Fibroblast of mammary gland (primary cell): ENCODE results near the gene TRPM2.

Experiments
- DNase-seq: peaks from one replicate; pipeline ENCODE4 v3.0.0-alpha.2; 2010; ENCODE audit warnings: low read depth
- H3K4me3 ChIP-seq: 2 replicates; pipeline ENCODE4 v1.5.1; 2011; ENCODE audit warnings: low read depth, mild to moderate bottlenecking, low read length, moderate library complexity; ENCODE audit not compliant: control insufficient read depth
- CTCF ChIP-seq: conservative IDR thresholded peaks from 2 replicates; pipeline ENCODE4 v1.5.1; 2011; ENCODE audit warnings: low read depth, low read length, inconsistent platforms; ENCODE audit not compliant: control insufficient read depth, insufficient read depth

TRPM2 gene

GRCh38 chr21:44423941-44424607 is 70.7 kb downstream of the TRPM2 start:
- no peak overlapping the region for H3K4me3 ChIP-seq
- TF ChIP-seq CTCF: no peak
- no peak for DNase-seq

GRCh38 chr21:44424608-44425306 is 71.3 kb downstream of the TRPM2 start:
- no peak for DNase-seq
- TF ChIP-seq CTCF: no peak
- H3K4me3 ChIP-seq: no peak overlapping the region

DNA sequence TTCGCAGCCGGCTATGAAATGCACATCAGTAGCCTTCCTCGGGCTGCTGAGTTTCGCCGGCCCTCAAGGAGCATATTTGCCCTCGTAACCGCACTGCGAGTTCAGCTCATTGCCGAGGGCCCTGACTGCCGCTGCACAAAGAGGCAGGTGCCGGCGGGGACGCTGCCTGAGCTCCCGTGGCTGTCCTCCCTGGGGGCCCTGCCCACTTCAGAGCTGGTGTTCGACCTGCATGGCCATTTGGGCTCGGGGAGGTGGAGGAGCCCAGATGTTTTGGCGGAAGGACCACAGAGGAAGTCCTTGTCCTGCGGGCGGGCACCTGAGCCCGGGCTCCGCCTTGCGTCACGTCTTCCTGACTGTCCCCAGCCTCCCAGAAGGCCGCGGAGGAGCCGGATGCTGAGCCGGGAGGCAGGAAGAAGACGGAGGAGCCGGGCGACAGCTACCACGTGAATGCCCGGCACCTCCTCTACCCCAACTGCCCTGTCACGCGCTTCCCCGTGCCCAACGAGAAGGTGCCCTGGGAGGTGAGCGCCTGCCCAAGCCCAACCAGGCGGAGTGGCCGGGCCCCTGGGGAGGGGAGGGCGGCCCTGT is 72.0 kb downstream of the TRPM2 start:
- no peak for TF ChIP-seq CTCF
- H3K4me3 ChIP-seq: no peak overlapping the region
- no peak for DNase-seq

DNA sequence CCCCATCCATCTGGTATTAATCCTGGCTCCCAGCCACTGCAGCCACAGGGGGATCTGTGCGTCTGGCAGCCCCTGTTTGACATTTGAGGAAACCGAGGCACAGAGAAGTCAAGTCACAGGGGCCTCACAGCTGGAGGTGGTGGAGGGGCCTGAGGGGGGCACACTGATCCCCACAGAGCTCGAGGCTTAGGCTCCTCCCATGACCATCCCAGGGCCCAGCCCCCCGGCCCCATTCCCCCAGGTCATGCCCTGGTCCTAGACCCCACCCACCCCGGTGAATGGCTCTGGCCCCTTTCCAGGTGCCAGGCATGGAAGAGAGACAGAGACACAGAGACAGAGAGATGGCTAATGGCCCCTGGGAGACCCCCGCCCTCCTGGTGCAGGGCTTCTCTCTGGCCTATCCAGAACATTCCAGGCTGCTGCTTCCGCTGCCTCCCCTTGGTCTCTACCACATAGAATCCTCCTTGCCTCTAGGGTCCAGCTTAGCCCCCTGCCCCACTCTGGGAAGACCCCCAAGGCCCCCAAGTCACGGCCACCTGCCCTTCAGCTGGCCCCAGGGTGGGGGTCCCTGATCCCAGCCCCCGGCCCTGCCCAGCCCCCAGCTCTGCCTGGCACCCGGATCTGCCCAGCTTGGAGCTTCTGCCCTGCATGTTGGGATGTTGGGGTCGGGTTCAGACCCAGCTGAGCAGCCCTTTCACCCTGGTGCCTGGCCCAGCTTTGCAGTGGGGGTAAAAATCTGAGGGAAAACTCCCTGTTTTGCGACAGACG is 72.7 kb downstream of the TRPM2 start:
- no peak overlapping the region for H3K4me3 ChIP-seq
- DNase-seq: no peak
- no peak for TF ChIP-seq CTCF

DNA sequence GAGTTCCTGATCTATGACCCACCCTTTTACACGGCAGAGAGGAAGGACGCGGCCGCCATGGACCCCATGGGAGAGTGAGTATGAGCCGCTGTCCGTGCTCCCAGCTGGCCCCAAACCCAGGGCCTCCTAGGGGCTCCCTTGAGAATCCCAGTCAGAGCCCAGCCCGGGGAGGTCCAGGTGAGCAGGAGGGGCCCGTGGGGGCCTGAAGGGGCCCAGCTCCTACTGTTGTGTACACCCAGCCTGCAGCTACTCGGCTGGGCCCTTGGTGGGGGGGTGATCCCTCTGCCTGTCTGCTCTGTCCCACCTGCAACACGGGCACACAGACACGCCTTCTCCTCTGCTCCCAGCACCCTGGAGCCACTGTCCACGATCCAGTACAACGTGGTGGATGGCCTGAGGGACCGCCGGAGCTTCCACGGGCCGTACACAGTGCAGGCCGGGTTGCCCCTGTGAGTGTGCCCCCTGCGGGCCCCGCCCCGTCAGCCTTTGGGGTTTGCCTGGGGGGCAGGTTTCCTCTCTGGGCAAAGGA is 73.3 kb downstream of the TRPM2 start:
- H3K4me3 ChIP-seq: no peak overlapping the region
- no peak for TF ChIP-seq CTCF
- no peak for DNase-seq
